Fibroblast of pulmonary artery (primary cell): ENCODE data around the gene FAM184B.

Experiments used
- DNase-seq: peaks from one replicate; pipeline ENCODE4 v3.0.0-alpha.2; 2010; ENCODE audit warnings: low read depth
- H3K4me3 ChIP-seq: replicated peaks from 2 replicates; pipeline ENCODE4 v1.5.1; 2011; ENCODE audit warnings: low read depth, mild to moderate bottlenecking, control low read depth, low read length, moderate library complexity
- TF ChIP-seq, protein P1 (sequence below): IDR thresholded peaks from 2 replicates; pipeline ENCODE4 v1.5.1; 2011; ENCODE audit warnings: mild to moderate bottlenecking, control low read depth, low read length, inconsistent platforms; ENCODE audit errors: missing control alignments

The FAM184B gene

DNA sequence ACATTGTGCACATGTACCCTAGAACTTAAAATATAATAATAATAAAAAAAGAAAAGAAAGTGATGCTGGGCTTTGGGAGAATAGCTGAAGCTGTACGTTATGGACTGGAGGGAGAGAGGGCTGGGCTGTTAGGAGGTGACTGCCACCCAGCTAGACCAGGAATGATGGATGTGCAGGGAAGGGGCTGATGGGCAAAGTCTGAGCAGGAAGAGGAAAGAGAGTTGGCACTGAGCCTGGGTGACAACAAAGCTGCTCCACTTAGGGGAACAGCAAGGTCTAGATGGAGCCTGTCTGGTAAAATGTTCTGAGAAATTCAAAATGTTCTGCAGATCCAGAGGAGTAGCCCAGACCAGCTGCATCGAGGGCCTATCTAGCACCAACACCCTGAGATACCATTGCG lies 134.7 kb downstream of the FAM184B start:
- no peak for DNase-seq
- TF ChIP-seq, protein P1, sequence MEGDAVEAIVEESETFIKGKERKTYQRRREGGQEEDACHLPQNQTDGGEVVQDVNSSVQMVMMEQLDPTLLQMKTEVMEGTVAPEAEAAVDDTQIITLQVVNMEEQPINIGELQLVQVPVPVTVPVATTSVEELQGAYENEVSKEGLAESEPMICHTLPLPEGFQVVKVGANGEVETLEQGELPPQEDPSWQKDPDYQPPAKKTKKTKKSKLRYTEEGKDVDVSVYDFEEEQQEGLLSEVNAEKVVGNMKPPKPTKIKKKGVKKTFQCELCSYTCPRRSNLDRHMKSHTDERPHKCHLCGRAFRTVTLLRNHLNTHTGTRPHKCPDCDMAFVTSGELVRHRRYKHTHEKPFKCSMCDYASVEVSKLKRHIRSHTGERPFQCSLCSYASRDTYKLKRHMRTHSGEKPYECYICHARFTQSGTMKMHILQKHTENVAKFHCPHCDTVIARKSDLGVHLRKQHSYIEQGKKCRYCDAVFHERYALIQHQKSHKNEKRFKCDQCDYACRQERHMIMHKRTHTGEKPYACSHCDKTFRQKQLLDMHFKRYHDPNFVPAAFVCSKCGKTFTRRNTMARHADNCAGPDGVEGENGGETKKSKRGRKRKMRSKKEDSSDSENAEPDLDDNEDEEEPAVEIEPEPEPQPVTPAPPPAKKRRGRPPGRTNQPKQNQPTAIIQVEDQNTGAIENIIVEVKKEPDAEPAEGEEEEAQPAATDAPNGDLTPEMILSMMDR, result no peak
- H3K4me3 ChIP-seq, result no peak overlapping the region

DNA sequence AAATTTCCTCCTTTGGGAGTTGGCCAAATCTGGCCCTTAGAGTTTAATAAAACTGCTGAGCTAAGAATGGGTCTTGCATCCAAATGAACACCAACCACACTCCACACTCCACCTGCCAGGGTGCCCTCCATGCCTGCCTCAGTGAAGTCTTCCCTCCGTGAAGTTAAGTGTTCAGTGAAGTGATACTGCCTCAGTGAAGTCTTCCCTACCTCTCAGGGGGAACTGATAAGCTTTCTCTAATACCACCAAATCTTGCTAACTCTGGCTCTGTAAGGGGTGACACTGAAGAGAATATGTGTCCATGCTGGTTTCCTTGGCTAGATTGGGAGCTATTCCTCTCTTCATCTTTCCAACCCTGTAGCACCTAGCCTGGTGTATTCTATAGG lies 139.0 kb downstream of the FAM184B start:
- DNase-seq, result no peak
- no peak overlapping the region for H3K4me3 ChIP-seq
- TF ChIP-seq, protein P1, result no peak

DNA sequence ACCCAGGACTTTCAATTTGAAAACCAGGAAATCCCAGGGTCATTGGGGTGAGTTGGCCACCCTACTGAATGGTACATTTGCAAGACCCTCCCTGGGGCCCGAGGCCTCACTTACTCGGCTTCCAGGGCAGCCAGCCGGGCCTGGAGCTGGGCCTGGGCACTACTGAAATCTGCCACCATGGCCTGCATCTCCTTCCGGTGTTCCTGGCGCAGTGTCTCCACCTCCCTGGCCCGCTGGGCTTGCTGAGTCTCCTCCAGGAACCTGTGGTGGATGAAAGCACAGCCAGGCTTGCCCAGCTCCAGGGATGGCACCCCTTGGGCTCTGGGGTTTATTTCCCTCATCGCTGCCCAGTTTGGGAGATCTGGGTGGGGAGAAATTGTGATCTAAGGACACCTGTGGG lies 142.3 kb downstream of the FAM184B start:
- TF ChIP-seq, protein P1, result no peak

DNA sequence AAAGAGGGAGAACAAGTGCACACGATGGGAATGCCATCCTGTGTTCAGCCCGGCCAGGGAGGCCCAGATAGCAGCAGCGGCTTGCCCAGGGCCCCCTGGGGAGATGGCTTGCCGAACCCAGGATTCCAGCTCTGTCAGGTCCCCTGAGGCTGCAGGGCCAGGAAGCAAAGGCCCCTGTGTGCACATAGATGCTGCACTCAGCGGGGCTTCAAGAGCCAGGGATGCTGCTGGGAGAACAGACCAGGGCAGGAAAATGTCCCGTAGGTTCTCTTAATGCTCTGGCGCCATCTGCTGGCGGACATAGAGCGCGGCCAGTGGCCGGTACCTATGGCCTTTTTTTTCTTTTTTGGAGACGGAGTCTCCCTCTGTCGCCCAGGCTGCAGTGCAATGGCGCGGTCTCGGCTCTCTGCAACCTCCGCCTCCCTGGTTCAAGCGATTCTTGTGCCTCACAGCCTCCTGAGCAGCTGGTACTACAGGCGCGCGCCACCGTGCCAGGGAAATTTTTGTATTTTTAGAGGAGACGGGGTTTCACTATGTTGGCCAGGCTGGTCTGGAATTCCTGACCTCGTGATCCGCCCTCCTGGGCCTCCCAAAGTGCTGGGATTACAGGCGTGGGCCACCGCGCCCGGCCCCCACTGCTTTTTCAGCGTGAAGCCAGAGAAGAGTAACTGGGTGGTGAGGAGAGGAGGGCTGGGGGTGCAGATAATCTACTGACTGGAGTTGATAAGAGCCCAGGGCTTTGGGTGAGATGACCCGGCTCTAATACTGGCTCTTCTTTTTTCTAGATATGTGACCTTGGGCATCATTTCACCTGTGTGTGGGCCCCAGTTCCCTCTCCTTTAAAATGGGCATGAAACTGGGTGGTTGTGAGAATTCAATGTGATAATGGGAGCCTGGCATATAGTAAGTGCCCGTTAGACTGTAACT lies 144.5 kb downstream of the FAM184B start:
- peak; percentile 77 for DNase-seq
- TF ChIP-seq, protein P1, result peak; percentile 85
- no peak overlapping the region for H3K4me3 ChIP-seq

More for the DNA sequence above, 142.3 kb downstream of the FAM184B start:
- H3K4me3 ChIP-seq, result no peak overlapping the region
- no peak for DNase-seq

DNA sequence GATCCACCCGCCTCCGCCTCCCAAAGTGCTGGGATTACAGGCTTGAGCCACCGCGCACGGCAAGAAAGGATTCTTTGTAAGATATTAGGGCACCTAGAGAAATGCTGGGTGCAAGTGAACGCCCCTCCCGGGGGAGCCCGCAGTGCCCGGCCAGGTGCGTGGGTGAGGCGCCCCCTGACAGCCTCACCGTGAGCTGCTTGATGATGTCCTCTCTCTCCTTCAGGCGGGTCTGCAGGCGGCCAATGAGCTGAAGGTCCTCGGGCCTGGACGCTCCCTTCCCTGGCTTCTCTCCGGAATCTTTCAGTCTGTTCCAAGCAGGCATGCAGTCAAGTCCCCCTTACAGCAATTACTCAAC lies 145.1 kb downstream of the FAM184B start:
- TF ChIP-seq, protein P1, result no peak
- H3K4me3 ChIP-seq, result no peak overlapping the region
- no peak for DNase-seq

DNA sequence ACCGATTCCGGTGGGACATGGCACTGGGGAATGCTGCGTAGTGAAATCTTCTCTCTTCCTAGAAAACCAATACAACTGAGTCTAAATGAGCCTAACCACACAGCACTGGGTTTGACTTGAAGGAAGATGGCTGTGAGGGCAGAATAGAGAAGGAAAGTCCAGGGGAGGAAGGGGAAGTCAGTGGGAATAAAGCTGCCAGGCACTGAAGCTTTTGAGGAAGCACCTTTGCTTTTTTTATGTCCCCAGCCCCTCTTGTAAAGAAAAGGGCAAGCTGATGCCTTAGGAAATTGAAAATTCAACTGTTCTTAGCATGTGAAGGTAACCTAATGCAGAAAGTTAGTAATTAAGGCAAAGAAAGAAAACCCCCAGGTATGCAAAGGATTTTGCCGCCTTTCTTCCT lies 146.4 kb downstream of the FAM184B start:
- TF ChIP-seq, protein P1, result no peak
- H3K4me3 ChIP-seq, result no peak overlapping the region
- no peak for DNase-seq

DNA sequence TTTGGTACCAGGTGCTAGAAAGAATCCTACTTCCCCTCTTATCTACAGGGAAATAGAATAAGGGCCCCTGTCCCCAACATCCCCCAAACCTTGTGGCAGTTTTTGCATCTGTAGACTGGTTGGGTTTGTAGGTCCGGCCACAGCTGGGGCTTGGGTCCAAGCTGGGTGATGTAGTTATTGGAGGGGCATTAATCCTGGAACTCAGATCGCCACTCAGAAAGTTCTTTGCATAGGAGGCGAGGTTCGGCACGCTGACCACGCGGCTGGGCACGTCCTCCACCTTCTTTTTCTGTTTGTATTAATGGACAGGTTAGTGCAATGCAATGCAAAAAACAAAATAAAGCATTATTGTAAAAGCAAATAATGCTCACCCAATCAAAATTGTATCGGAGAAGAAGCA lies 147.8 kb downstream of the FAM184B start:
- TF ChIP-seq, protein P1, result no peak
- no peak overlapping the region for H3K4me3 ChIP-seq
- DNase-seq, result no peak
